ENCODE data around the gene KLHL26. TPM values are rescaled to one million over a fixed set of nuclear protein-coding genes. Genes with fewer than 3 reads are reported as not detected.

KLHL26 gene
- polyA plus RNA-seq, 1 donor (not counting 4 experiments of a cell fraction or from before 2014, with no cell fraction given), result 0.68 TPM

- Histone ChIP-seq H3K36me3 (ENCODE audit: control insufficient read depth in 2 of 2, extremely low read depth in 1 of 2, insufficient read depth in 2 of 2, low read length in 2 of 2) (peaks cover 5 to 8% of the 10 kb centered on the region in 2 experiments), H3K9ac (ENCODE audit: control insufficient read depth, extremely low read depth, insufficient read depth, low read length) (no peak overlapping the region), H3K4me2 (ENCODE audit: control insufficient read depth, extremely low read depth, insufficient read depth, low read depth, low read length) (peak overlapping the region; percentile 70), H2AFZ (ENCODE audit: control insufficient read depth, low read length) (no peak overlapping the region), H3K4me3 (ENCODE audit: control insufficient read depth in 2 of 3, extremely low read depth in 1 of 3, insufficient read depth in 2 of 3, low read depth in 1 of 3, low read length in 3 of 3) (peak overlapping the region; percentile 20 to 33 (median 29)), H3K27ac (ENCODE audit: control insufficient read depth, insufficient read depth, low read length) (no peak overlapping the region), H3K79me2 (ENCODE audit: control insufficient read depth, insufficient read depth, low read length) (peaks cover 6% of the 10 kb centered on the region), H3K4me1 (ENCODE audit: control insufficient read depth, extremely low read depth, insufficient read depth, low read length) (peaks cover 6% of the 10 kb centered on the region), H3K9me1 (ENCODE audit: control insufficient read depth, extremely low read depth, insufficient read depth, low read length) (no peaks in the 10 kb centered on the region), H3K27me3 (ENCODE audit: control insufficient read depth, extremely low read depth, insufficient read depth, low read length) (no peaks in the 10 kb centered on the region), H4K20me1 (ENCODE audit: control insufficient read depth, extremely low read depth, insufficient read depth, low read length) (no peaks in the 10 kb centered on the region), H3K9me3 (ENCODE audit: control insufficient read depth, low read depth, low read length) (no peaks in the 10 kb centered on the region)
- TF ChIP-seq CTCF (optimal IDR thresholded peaks at IDR 0.05 in 1 of 3, IDR thresholded peaks at IDR 0.05 in 1 of 3, conservative IDR thresholded peaks at IDR 0.05 in 1 of 3; ENCODE audit: extremely low read depth in 1 of 3, insufficient read depth in 2 of 3, low read length in 3 of 3) (no peak), EZH2 (IDR thresholded peaks at IDR 0.05; ENCODE audit: low read length) (no peak)
- dilution Hi-C loops (cut with MboI; ENCODE audit: extremely low pct_ligation_motif_present, low sequenced_read_pairs), result no loop called here
- FAIRE-seq (no peak), DNase-seq (ENCODE audit: low read depth, low spot score) (no peak)
Measured at GRCh38 chr19:18594824-18595373, 41.9 kb upstream of the KLHL26 start.

- Histone ChIP-seq H3K79me2 (ENCODE audit: control insufficient read depth, insufficient read depth, low read length) (peaks cover 3% of the 10 kb centered on the region), H3K9me3 (ENCODE audit: control insufficient read depth, low read depth, low read length) (no peaks in the 10 kb centered on the region), H3K4me2 (ENCODE audit: control insufficient read depth, extremely low read depth, insufficient read depth, low read depth, low read length) (no peak overlapping the region), H4K20me1 (ENCODE audit: control insufficient read depth, extremely low read depth, insufficient read depth, low read length) (no peaks in the 10 kb centered on the region), H3K36me3 (ENCODE audit: control insufficient read depth in 2 of 2, extremely low read depth in 1 of 2, insufficient read depth in 2 of 2, low read length in 2 of 2) (peaks cover 4 to 5% of the 10 kb centered on the region in 2 experiments), H3K9ac (ENCODE audit: control insufficient read depth, extremely low read depth, insufficient read depth, low read length) (no peak overlapping the region), H3K27me3 (ENCODE audit: control insufficient read depth, extremely low read depth, insufficient read depth, low read length) (no peaks in the 10 kb centered on the region), H3K27ac (ENCODE audit: control insufficient read depth, insufficient read depth, low read length) (no peak overlapping the region), H3K4me3 (ENCODE audit: control insufficient read depth in 2 of 3, extremely low read depth in 1 of 3, insufficient read depth in 2 of 3, low read depth in 1 of 3, low read length in 3 of 3) (no peak overlapping the region), H3K9me1 (ENCODE audit: control insufficient read depth, extremely low read depth, insufficient read depth, low read length) (no peaks in the 10 kb centered on the region), H3K4me1 (ENCODE audit: control insufficient read depth, extremely low read depth, insufficient read depth, low read length) (peaks cover 4% of the 10 kb centered on the region), H2AFZ (ENCODE audit: control insufficient read depth, low read length) (no peak overlapping the region)
- TF ChIP-seq EZH2 (IDR thresholded peaks at IDR 0.05; ENCODE audit: low read length) (no peak), CTCF (optimal IDR thresholded peaks at IDR 0.05 in 1 of 3, IDR thresholded peaks at IDR 0.05 in 1 of 3, conservative IDR thresholded peaks at IDR 0.05 in 1 of 3; ENCODE audit: extremely low read depth in 1 of 3, insufficient read depth in 2 of 3, low read length in 3 of 3) (no peak)
- FAIRE-seq (no peak), DNase-seq (ENCODE audit: low read depth, low spot score) (no peak)
- dilution Hi-C loops (cut with MboI; ENCODE audit: extremely low pct_ligation_motif_present, low sequenced_read_pairs), result no loop called here
Measured at GRCh38 chr19:18595475-18595874, 41.4 kb upstream of the KLHL26 start.
